ENCODE data around the gene CDC14B.
"Not testable (repeated sequence)": the region's sequence is repeated elsewhere in the genome, so short reads cannot be mapped to it uniquely, and the experiment has no call there.

The CDC14B gene

GRCh38 chr9:96646081-96646991 lies 26.7 kb upstream of the CDC14B start:
- no peak for TF ChIP-seq CTCF (IDR thresholded peaks at IDR 0.05; ENCODE audit: extremely low read depth, missing control alignments)
- DNase-seq (ENCODE audit: low spot score), result no peak

GRCh38 chr9:96644137-96644536 lies 24.5 kb upstream of the CDC14B start:
- DNase-seq (ENCODE audit: low spot score), result no peak
- no peak for TF ChIP-seq CTCF (IDR thresholded peaks at IDR 0.05; ENCODE audit: extremely low read depth, missing control alignments)

GRCh38 chr9:96641514-96641913 lies 21.9 kb upstream of the CDC14B start:
- no peak for DNase-seq (ENCODE audit: low spot score)

GRCh38 chr9:96638606-96639364 lies 19.1 kb upstream of the CDC14B start:
- DNase-seq (ENCODE audit: low spot score), result no peak
- no peak for TF ChIP-seq CTCF (IDR thresholded peaks at IDR 0.05; ENCODE audit: extremely low read depth, missing control alignments)

More at GRCh38 chr9:96641514-96641913, 21.9 kb upstream of the CDC14B start:
- no peak for TF ChIP-seq CTCF (IDR thresholded peaks at IDR 0.05; ENCODE audit: extremely low read depth, missing control alignments)

GRCh38 chr9:96636368-96636767 lies 16.7 kb upstream of the CDC14B start:
- TF ChIP-seq CTCF (IDR thresholded peaks at IDR 0.05; ENCODE audit: extremely low read depth, missing control alignments), result no peak
- DNase-seq (ENCODE audit: low spot score), result no peak

- not testable (repeated sequence) for DNase-seq (ENCODE audit: low spot score)
Observed at GRCh38 chr9:96633579-96633978, 13.9 kb upstream of the CDC14B start.

GRCh38 chr9:96626912-96627311 lies 7.3 kb upstream of the CDC14B start:
- no peak for TF ChIP-seq CTCF (IDR thresholded peaks at IDR 0.05; ENCODE audit: extremely low read depth, missing control alignments)
- no peak for DNase-seq (ENCODE audit: low spot score)
